ENCODE results near the gene CHN1.

CHN1 gene

DNA sequence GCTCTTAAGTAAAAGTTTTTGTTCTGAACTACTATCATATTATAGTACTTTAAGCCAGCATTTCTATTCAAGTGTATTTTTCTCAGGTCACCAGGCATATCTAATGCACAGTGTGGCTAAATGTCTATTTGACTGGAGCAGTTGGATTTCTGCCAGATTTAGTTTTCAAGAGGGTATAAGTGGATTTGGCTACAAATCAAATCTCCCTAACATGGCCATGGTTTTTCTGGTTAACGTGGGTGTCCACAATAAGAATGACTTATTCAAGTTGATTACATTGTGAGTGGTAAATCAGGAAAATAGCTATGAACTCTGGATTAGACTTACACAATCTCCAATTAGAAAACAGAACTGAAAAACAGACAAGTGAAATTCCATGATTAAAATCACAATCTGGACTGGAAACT, 5.7 kb upstream of the CHN1 start:
- no peak for DNase-seq (ENCODE audit: low read depth)

DNA sequence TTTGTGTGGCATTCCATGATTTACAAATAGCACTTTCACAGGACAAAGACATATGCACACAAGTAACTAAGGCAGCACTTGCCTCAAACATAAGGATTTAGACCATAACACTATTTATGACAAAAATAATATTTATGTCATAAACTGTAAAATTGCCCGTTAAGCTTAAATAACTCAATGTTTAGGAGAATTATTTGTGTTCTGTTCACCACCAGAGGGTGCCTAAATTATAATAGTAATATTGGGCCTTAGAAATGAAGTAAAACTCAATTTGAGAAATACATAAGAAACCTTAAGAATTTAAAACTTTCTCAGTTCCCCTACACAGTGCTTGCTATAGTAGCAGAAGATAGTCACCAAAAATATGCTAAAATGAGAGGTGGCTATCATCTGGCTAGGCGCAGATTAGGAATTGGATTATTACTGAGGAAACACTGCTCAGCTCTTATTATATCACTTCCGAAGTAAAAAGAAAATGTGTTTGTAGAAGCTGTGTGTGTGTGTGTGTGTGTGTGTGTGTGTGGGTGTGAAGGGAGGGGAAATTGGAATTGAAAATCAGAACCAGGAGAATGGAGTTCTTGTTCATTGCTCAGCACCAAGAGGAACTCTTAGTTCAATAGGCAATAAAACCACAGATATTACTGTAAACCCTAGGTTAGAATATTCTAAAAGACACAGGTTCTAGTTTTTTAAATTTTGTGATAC, 4.9 kb upstream of the CHN1 start:
- no peak for DNase-seq (ENCODE audit: low read depth)

DNA sequence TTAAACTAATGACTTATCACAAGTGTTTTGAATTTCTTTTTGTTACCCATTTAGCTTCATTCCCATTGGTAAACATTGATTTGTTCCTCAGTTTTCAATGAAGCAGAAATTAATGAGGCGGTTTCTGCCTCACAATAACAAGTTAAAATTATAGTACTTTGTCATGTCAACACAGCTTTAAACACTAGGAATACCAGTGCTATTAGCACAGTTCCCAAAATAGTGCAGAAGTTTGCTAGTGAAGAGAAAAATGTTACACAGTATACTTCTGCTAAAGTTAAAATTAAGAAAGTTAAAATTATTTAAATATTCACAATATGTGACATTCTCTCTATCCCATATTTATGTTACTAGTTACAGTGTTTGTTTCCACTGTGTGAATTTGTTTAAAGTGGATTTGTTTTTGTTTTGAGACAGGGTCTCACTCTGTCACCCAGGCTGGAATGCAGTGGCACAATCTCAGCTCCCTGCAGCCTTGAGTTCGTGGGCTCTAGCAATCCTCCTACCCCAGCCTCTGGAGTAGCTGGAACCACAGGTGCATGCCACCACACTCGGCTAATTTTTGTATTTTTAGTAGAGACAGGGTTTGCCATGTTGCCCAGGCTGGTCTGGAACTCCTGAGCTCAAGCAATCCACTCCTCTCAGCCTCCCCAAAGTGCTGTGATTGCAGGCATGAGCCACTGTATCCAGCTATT, 3.8 kb upstream of the CHN1 start:
- no peak for DNase-seq (ENCODE audit: low read depth)

DNA sequence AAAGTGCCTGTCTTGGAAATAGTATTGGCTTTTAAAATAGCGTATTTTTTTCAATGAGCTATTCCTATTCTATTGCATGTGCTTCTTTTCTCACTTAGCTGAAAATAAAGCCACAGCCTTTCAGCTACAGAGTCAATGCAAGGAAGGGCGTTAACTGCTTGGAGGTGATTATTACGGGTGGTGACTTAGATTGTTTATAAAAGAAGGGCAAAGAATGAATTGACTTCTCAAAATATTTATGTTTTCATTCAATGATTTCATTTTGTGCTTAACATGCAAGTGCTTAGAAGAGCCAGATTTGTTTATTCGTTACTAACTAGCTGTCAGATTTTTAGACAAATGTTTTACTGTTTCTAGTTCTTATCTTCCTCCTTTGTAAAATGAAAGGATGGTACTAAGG, 2.8 kb upstream of the CHN1 start:
- no peak for DNase-seq (ENCODE audit: low read depth)

DNA sequence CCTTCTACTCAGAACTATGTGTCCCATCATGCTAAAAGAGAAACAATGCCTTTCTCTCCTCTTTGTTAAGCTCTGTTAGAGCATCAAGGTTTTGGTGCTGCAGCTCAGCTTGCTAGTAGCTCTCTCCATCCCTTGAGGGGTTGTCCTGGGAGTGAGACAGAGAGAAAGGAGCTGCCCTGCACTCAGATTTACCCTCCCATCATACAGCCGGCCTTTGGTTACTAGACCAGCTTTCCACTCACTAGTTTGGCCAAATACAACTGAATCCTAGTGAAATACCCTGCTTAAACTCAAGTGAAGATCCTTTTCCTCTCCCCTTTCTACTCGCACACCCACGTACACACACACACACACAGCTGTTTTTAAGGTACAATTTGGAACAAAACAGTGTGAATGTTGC, 2.3 kb upstream of the CHN1 start:
- no peak for DNase-seq (ENCODE audit: low read depth)

DNA sequence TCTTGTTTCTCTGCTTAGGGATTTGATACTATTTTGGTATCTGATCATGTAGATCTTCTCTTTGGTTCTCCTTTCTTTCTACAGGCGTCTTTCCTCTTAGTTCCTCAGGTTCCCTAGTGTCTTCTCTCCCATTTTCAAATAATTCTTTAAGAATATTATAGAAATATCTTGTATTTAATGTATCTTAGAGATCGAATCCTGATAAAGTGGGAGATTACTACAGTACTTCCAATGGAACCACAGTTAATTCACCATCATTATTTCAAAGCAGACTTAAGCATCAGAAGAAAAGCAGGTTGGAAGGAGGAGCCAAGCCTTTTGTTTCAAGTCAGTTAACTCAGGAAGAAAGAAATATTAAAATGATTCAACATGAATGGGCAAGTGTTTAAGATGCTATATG, 1.1 kb upstream of the CHN1 start:
- no peak for DNase-seq (ENCODE audit: low read depth)

DNA sequence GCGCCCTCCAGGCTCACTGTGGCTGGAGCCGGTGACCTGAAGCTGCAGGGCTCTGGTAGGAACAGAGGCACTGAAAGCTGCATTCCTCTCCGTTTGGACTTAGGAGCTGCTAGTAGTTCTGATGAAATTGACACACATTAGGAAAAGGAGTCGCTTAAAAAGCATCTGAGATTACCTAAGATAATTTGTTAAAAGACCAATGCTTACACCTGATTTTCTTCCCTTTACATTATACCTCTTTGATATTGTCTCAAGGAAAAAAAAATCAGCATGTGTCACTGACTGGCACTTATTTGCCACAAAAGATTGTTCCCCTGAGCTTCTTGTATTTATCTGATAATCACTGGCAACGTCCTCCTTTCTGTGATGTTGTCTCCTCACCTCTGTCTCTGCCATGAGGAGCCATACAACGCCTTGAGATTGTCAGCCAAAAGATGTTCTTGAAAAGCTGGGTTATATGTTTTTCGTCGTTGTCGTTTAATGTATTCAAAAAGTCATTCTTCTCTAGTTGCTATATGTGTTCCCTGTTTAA, 618 bp upstream of the CHN1 start:
- no peak for DNase-seq (ENCODE audit: low read depth)

DNA sequence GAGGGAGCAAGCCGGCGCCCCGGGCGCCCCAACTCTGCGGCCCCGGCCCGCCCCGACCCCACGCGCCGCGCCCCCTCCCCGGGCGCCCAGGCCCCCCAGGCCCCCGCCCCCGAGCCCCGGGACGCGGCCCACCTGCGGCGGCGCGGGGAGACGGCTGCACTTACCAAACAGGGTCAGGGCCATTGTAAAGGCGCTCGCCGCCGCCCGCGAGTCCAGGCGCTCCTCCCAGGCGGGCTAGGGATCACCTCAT, 526 bp downstream of the CHN1 start:
- no peak for DNase-seq (ENCODE audit: low read depth)

DNA sequence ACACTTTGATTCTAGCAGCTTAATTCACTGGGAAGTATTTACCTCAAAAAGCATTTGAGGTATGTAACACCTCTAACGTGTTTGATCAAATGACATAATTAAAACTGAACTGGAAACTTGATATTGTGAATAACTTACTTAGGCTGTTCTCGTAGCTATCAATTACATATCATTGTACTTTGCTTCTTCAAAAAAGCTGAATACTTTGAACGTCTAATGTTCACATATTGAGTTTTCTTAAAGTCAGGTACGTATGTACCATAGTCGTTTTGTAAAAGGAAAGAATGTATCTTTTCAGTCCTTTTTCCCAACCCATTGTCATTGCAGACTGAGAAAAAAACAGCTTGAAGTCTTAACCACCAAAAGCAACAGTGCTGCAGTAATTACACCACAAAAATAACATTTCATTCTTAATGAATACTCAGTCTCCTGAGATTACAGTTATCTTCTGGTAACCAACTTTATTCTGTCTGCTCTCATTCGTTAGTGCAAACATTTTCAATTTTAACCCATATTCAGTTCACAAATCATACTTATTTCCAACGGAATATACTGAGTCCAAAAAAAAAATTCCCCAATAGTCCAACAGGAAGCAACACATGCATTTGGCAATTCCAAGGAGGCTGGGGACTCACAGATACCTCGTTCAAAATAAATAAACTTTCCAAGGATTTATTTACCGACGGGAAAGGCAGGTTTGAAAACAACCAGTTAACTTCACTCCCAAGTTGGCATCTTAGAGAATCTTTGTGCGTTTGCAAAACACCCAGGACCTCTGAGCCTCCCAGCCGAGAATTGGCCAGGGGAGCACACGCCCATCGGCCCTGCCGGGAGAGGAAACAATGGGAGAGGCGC, 1.1 kb downstream of the CHN1 start:
- DNase-seq (ENCODE audit: low read depth) = no peak

DNA sequence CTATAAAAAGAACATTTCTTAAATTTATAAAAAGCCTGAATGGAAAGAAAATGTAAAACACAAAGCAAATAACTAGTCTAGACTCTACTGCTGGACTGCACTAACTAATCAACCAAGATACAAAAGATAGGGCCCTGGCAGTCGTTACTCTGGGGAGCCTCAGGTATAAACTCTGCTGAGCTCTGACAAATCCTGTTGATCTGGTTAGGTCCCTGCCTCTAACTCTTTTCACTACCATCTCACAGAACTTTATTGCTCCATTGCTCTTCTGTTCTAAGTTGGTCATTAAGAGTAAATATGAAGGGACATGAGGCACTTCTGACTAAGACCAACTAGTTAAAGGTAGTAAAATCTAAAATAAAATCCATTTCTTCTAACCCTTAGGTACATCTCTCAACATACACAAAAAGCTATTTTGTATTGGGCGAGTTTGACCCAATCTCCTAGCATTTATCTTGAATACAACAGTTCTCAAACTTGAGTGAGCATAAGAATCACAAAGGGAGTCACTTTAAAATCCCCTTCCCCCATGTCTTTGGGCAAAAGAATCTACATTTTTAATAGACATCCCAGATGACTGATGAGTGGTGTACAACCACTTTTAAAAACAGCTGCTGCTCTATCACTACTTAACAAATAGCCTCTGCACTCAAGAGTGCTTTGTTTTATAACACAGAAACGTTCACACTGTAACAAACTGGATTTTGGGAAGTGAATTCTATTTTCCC, 2.5 kb downstream of the CHN1 start:
- no peak for DNase-seq (ENCODE audit: low read depth)

DNA sequence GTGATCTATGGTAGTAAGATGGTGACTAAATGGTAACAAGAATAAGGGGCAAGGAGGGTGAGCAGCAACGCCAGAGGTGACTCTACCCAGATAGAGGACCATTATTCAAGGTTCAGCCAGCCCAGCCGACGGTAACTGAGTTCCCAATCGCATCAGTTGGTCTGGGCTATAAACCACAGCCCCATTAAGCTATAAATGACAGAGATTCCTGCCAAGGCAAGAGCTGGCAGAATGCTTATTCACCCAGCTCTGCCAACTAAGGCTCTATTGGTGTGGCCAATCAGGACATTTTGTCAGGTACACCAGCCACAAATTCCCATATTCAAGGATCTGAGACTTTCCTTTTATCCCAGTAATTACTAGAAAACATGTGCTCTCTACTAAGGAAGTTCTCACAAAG, 3.6 kb downstream of the CHN1 start:
- no peak for DNase-seq (ENCODE audit: low read depth)

DNA sequence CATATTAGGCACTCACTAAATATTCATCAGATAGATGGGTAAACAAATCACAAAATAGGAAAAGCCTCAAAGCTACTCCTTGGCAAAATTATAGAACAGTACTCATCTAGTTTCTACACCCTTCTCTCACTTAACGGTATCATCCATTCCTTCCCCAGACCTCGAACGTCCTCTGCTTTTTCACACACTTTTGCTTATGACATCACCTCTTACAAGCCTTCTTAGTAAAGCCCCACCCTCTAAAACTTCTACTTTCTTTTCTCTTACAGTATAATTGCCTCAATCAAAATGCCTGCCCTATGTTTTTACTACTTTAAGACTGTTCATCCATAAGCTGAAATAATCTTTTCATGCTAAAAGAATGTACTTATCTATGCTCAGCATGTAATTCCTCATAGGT, 8.1 kb downstream of the CHN1 start:
- DNase-seq (ENCODE audit: low read depth) = no peak

DNA sequence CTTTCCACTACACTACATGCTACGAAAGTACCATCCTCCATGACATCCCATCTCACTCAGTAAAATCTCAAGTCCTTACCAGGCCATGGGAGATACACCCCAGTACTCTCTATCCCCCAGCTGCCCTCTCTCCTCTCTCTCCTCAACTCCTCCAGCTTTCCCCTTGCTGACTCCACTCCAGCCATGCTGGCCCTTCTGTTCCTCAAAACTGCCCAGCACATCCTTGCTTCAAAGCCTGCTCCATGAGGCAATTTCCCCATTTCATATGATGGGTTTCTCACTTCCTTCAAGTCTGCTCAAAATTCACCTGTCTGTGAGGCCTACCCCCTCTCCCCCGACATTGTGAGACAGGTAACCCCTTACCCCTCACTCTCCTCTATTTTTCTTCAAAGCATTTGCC, 8.6 kb downstream of the CHN1 start:
- DNase-seq (ENCODE audit: low read depth) = no peak

DNA sequence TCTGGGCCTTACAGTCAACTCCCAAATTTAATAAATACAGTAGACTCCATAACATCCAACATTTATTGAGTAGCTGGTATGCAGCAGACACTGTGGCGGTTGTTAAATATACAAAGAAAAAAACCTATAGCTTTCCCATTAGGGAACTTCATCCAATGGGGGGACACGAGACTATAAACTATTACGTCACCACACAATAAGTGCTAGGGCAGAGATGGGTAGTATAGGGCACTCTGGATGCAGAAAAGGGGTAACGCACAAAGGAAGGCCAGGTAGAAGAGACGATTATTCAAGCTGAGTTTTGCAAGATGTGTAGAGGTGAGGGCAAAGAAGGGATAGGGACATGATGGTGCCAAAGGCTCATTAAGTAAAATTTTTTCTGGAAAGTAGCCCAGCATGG, 10.8 kb downstream of the CHN1 start:
- DNase-seq (ENCODE audit: low read depth) = no peak

DNA sequence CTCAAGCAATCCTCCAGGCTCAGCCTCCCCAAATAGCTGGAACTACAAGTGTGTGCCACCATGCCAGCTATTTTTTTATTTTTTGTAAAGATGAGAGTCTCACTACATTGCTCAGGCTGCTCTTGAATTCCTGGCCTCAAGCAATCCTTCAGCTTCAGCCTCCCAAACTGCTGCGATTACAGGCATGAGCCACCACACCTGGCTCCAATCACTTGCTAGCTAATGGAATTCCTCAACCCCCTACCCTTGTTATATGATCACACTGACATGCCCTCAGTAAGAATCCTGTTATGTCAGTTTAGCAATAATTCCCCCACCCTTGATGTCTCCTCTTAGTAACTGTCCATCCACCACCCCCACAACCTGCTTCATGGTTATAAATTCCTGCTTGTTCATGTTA, 12.3 kb downstream of the CHN1 start:
- DNase-seq (ENCODE audit: low read depth) = no peak

DNA sequence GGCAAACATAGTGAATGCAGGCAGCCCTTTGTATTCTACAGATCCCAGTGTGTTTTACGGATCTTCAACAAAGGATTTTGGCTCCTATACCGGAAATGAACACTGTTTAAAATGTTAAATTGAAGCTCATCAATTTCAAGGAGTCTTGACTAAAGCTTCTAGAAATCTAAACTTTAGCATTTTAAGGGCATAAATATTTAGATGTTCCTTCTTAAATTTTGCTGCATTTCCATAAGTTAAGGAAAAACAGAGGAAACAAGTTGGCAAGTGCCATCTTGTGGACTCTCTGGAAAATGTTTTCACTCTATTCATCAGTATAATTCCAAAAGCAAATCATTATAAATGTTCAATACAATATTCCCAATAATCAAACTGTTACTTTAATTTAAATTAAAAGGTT, 19.6 kb downstream of the CHN1 start:
- DNase-seq (ENCODE audit: low read depth) = no peak

DNA sequence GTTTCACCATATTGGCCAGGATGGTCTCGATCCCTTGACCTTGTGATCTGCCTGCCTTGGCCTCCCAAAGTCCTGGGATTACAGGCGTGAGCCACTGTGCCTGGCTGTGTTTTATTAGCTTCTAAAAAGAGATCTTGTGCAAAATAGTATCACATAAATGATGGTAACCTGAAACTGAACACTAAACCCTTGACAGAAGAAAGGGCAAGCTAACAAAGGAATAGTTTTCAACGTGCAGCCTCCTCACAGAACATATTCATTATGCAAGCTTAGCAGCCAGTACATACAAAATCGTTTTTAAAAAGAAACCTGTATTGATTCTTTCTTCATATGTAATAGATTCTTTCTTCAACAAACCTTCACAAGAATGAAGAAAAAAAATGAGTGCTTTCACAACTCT, 20.6 kb downstream of the CHN1 start:
- no peak for DNase-seq (ENCODE audit: low read depth)

DNA sequence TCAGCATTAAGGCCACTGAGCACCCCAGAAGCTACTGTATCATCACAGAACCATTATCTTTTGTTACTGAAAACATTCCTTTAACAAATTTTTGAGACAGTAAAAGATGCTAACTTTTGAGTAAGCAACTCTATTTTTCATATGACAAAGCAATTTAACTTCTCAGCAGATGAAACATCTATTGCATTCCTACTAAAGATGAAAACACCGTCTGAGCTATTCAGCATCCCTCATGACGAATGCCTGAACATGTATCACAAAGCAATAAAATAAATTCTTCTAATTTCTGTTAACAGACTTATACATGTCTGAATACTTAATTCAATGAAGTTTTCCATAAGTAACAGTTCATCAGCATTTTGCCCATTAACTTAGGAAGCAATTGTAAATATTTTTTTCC, 23.9 kb downstream of the CHN1 start:
- no peak for DNase-seq (ENCODE audit: low read depth)

DNA sequence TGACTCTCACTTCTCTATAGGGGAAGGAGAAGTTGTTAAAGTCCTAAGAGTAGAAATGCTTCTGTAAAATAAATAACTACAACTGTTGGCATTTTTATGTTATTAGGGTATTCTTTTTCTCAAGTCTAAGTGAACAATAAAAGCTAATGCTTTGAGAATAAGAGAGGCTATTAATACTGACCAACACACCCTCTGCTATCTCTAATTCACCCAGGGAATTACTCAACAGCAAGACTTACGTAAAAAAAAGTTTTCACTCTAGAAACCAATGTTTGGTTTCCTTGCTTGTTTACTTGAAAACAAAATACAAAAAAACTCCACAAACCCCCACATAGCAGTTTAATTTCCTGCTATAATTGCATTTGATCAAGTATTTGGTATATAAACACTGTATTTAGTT, 25.2 kb downstream of the CHN1 start:
- DNase-seq (ENCODE audit: low read depth) = no peak

DNA sequence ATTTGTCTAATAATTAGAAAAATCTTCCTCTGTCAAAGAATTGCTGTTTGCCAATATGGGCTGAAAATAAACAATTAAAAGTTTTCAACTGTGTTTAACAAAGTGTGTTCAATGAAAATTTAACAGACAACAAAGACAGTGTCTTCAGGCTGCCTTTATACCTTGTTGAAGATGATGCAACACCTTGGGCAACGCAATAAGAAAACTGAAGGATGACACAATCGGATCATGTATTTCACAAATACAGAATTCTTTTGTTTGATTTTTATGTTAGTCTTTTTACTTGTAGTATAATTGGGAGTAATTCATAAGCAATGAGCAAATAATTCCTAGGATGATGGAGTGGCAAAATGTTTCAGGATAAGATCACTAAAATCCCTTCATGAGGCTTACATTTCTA, 27.8 kb downstream of the CHN1 start:
- DNase-seq (ENCODE audit: low read depth) = no peak

DNA sequence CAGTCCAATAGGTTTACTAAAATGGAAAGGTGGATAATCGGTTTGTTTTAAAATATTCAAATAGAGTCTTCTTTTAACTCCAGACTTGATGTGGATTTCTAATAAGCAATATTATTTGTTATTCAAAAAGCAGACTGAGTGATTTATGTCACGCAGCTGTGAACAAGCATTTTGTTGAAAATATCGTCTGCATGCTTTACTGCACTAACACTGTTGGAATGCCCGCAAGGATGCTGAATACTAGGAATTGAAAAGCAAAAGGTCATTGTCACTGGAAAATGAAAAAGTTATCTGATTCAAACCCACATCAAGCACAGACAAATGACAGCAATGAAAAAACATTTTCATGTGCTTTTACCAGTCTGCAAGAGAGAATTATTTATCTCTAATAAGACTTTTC, 31.1 kb downstream of the CHN1 start:
- no peak for DNase-seq (ENCODE audit: low read depth)

DNA sequence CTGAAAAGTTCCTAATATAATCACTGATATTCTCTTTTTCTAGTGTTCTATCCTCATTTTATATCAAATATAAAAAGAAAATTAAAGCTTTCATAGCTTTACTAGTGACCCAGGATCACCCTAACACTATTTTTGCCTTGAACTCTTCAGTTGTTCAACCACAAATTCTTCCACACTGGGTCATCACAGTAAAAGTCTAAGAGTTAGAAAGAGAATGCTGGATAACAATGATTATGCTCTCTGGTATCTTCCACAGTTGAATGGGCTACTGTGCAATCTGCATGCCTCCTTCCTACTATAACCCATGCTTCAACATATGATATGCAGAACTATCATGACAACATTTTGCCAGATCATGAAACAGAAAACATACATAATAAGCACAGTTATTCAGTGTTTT, 32.3 kb downstream of the CHN1 start:
- no peak for DNase-seq (ENCODE audit: low read depth)

All from stimulated activated CD8-positive, alpha-beta memory T cell treated with anti-CD3 and anti-CD28 coated beads, Interleukin-7, amount 100 ng/mL, for 24 hours (primary cell).